ENCODE measurements around the gene MAGI2.

The MAGI2 gene

DNA sequence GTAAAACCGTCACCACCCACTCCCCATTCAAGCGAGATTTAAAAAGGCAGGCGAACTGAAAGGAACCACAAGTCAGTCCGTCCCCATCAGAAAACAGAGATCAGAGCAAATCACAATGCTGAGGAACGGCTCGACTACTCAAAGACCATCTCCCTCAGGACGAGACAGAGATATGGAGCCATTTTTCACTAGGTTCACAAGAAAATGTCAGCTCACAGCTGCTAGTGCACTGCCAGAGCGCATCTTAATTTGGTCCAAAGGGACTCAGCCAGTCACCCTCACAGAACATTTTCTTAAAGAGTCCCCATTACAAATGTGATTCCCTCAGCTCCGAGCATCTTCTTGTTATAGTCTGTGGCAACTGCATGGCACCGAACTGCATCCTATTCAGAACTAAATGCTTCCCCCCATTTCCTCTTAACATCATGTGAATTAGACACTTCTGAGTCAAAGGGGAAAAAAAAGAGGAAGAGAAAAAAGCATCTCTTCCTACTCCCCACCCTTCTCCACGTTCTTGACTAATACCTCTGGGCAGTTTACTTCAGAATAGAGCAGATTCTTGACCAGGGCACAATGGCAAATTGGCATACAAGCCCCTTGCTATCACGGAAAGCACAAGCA is 683.9 kb downstream of the MAGI2 start:
- no peak for DNase-seq

DNA sequence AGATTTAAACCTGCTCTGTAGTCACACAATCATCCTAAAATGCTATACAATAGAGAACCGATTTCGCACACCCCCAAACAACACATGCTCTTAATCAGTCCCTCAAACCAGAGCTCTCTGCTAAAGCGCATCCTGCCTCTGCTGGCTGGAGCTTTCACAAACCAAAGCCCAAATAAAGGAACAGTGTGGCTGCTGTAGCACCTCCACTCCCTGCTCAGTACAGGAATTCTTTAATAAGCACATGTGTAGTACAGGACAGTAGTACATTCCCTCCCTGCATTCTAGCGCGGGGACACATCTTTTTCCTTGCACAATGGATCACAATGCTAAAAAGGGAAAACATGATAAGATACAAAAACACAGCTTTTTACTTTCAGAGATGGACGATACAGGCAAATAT is 684.6 kb downstream of the MAGI2 start:
- DNase-seq = no peak

DNA sequence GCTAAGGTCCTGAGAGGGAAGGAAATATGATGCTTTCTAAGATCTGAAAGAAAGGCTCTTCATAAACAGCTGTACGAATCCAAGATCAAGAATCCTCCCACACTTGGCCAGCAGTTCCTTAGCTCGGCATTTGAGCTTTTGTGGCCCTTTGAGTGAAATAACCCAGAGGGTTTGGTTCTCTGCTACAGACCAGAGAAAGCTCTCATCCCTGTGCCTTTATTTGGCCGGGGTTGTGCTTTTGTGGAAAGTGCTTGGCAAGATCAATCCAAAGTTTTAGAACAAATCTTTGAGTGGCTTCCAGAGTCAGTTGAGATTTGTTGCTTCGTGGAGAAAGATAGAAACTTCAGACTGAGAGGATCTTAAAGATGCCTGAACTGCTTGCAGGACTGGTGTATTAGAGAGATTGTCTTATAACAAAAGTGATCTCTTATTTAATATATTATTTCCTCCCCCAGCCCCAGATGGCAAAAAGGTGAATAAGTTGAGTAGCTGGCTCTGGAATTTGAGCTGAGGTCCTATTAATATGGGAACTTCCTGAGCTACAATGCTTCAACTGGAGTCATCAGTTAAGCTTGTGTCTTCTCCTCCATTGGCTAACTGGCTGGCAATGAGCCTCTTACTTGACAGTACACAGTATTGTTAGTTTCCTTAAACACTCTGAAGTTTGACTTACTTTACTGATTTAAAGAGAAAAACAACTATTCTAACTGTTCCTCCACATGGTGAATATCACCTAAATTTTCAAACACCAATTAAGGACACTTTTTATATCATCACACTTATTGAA is 687.3 kb downstream of the MAGI2 start:
- DNase-seq = no peak

DNA sequence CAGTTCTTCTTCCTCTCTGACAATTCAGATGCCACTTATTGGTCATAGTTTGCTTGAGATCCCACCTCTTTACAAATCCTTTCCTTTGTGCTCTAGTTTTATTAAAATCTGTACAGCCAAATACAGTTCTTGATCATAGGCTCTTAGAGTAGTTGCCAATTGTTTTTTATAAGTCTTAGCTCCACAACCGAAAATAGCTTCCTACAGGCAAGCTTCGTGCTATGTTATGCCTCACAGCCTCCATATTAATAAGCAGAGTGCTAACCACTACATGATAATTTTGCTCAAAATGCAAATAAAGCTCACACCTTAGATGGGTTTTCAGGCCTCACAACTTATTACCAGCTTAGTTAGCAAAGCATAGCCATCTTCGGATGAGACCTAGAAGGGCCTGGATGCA is 688.9 kb downstream of the MAGI2 start:
- no peak for DNase-seq

DNA sequence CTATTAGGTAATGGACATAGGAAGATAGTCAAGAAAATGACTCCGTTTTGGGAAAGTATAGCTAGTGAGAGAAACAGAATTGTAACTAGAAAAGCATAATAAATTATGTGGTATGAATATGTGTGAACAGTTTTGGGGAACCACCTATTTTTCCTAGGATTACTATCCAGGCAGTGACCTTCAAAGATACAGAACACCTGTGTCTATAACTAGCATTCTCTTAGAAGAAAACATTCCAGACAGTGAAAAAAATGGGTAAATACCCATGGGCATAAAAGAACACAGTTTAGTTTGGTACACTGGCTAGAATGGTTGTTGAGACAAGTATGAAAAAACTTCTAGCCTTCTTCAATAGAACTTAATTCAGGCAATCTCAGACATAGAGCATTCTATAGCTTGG is 690.8 kb downstream of the MAGI2 start:
- no peak for DNase-seq

DNA sequence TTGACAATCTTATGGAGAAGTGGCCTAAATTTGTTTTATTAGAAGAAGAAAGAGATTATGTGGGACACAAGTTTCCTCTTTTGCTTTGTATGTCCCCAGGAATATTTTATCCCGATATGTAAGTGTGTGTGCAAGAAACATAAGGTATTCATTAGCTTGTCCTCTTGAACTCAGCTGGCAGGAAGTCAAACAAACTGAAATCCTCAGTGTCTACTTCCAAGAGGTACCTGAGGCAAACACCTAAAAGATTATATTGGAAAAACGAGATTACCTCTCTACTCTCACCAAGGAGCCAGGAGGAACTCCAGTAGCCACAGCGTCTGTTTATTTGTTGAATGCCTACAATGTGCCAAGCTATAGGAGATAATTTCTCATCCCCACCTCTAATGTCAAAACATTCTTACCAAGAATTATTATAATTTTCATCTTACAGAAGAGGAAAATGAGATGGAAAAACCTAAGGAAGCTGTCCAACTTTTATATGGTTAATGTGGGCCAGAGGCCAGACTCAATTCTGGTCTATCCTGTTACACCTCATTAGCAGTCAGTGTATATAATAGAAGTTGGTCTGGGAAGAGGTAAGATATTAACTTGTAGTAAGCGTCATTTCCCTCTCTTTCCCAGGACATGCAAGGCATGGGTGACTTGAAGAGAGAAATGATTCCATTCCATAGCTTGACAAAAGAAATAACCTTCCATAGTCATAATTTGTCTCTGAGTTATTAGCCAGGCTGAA is 692.7 kb downstream of the MAGI2 start:
- DNase-seq = no peak

DNA sequence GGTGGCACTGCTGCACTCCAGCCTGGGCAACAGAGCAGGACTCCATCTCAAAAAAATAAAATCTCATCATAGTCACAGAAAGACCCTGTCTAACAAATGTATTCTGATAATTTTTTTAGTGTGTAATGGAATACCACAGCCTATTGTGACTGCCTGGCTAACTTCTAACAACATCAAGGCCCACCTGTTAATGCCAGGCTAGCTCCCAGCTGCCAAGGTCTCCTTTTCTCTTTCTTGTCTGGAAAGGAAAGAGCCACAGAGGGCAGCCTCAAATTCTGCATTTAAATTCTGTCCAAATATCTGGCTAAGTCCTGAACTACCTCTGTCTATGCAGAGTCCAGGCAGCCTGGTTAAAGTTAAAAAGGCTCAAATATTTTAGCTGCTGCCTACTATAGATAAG is 700.9 kb downstream of the MAGI2 start:
- DNase-seq = no peak

DNA sequence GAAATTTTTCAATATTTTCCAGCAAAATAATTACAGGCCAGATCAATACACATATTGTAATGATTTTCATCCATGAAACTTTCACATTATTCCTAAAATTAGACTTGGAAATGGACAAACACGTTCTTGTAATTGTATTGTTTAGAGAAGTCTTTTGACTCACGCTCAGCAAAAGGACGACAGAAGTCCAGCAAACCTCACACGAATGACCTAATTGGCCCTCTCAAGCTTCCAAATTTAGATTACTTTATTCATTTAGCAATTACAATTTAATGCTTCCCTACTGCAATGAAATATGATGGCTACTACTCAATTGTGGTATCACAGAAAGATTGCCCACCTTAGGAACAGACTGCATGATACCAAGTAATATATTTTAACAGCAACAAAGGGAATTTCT is 702.2 kb downstream of the MAGI2 start:
- no peak for DNase-seq

DNA sequence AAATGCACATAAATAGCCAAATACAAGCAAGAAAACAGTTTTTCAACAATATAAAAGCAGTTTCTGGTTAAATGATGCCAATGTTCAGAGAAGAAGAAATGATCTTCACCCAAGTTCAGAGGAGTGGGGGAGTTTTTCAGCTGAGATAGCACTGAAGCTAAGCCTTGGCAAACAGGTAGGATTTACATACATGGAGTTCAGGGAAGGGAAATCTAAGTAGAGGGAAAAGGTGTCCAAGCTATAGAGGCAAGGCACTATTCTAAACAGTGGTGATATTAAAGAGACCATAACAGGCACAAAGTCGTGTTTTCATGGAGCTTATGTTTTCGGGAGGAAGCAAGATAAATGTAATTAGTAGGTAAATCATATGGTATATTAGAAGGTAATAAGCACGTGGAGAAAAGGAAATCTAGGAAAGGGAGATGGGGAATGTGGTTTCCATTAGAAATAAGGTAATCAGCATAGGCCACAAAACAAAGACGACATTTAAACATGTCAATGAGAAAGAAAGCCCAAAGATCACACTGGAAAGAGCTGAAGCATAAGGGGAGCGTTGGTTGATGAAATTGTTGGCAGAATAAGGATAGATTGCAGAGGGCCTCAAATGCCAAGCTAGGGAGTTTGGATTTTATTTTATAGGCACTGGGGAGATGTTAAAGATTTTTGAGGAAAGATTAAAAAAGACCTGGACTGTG is 704.3 kb downstream of the MAGI2 start:
- no peak for DNase-seq

DNA sequence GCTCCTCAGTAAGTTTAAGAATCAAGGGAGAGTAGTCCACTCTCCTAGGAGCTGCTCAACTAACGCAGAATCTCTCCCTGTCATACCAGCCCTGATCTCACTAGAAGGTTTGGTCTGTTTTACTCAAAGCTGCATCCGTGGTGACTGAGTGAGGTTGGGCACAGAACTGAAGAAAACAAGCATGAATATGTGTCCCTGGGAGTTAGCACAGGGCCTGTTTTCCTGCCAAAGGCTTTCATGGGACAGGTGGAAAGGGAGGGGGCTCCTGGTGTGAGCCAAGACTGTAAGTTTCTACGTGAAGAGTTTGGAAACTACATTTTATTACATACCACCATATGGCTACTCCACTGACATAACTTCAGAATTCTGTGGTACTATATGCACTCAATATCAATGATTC is 705.9 kb downstream of the MAGI2 start:
- DNase-seq = no peak

DNA sequence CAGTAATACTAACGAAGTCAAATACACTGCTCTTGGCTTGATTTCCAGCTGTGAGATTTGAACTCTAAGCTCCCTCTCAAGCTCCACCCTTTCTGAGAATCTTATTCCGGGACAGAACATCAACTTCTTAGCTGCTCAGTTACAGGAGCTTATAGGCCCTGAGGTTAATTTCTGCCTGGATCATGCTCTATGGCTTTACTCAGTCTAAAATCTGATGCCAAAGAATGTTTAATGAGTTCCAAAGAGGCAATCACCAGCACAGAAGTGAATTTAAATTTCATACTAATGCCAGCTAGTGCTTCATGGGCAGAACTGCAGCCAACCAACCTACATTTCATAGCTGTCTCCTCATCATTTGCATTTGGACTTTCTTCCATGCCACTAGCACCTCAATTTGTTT is 707.2 kb downstream of the MAGI2 start:
- no peak for DNase-seq

DNA sequence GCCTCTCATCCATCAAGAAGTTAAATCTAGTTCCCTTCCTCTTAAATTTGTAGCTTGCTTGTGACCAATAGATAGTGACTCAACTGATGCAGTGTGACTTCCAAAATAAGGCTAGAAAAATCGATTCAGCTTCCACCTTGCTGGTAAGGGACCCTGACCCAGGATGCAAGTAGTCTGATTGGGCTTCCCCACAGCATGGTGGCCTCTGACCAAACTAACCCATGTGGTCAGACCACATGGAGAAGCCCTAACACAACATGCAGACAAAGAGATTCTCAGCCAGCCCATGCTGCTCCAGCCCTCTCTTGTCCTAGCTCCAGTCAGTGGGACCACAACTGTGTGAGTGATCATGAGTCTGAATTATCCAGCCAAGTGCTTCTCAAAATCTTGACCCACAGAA is 710.8 kb downstream of the MAGI2 start:
- no peak for DNase-seq

DNA sequence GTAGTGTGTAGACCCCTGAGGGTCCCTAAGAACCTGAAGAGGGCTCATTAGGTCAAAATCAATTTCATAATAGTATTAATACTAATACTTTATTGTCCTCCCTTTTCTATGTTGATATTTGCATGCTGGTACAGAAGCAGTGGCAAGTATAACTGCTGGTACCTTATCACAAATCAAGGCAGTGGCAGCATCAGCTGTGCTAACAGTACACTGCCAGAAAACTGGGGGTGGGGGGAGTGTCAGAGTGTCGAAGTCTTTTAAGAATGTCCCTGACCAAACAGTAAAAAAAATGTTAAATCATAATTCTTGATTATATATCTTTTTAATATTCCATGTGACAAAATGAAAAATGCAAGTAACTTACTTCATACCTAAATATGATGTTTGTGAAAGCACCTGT is 716.9 kb downstream of the MAGI2 start:
- no peak for DNase-seq

DNA sequence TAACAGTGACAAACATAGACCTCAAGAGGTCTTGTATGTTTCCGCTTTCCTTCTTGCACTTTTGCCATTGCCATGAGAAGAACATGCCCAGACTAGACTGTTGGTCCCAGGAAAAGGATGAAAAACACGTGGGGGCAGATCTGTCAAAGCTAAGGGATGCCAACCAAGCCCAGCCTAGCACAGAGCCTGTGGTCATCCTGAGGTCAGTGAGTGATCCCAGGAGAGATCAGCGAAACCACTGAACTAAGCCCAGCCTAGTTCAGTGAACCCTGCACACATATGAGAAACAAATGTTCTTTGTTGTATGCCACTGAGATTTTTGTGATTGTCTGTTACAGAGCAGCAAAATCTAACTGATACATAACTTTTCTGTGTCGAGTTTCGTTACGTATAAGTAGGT is 718.8 kb downstream of the MAGI2 start:
- no peak for DNase-seq

DNA sequence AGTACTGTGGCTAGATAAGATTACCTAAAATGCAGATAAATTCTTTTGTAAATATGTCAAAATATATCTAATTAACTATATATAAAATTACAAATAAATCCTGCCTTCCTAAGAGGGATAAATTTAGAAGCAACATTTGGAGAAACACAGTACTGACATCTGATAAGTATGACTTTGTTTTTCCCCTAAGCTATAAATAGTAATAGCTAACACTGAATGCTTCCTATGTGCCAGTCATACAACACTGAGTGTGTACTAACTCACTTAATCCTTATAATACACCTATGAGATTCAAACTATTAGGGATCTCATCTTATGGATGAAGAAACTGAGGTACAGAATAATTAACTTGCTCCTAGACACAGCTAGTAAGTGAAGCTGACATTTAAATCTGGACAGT is 733.4 kb downstream of the MAGI2 start:
- no peak for DNase-seq

DNA sequence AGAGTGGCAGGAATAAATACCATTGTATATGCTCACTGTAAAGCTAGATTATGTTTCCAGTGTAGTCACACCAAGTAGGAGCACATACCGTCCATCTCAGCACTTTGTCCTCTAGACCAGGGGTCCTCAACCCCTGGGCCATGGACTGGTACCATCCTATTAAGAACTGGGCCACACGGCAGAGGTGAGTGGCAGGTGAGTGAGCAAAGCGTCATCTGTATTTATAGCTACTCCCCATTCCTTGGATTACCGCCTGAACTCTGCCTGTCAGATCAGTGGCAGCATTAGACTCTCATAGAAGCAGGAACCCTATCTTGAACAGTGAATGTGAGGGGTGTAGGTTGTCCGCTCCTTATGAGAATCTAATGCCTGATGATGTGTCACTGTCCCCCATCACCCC is 735.3 kb downstream of the MAGI2 start:
- DNase-seq = no peak

DNA sequence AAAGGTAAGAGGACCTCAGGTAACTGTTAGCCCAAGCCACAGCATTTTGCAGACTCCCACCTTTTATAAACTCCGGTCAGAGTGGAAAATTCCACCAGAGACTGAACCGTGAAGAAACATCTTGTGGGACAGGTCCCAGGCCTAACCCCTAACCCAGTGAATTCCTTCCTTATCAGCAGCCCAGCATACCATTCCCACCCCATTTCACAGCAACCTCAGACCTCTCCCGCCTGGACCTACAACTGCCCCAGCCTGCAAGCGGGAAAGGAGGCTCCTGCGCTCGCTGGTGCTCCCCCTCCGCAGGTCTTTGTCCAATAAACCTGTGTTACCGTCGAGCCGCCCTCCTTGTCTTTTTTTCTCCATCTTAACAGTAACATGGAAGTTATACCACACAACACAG is 736.6 kb downstream of the MAGI2 start:
- DNase-seq = no peak

DNA sequence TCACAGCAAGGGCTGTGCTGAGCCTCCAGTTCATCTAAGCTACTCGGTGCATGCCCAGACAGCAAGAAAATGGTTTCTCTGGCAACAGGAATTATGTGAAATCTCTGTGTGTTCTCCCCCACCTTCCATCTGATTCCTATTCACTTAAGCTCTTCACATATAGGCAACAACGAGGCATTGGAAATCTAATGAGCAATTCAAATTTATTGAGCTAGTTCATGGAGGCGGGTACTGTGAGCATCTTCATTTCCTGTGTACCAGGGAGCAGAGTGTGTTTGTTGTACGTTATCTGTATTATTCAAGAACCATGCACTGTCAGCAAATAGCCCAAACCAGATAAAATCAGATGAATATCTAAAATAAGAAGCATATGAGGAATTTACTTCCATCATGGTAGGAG is 739.1 kb downstream of the MAGI2 start:
- no peak for DNase-seq

DNA sequence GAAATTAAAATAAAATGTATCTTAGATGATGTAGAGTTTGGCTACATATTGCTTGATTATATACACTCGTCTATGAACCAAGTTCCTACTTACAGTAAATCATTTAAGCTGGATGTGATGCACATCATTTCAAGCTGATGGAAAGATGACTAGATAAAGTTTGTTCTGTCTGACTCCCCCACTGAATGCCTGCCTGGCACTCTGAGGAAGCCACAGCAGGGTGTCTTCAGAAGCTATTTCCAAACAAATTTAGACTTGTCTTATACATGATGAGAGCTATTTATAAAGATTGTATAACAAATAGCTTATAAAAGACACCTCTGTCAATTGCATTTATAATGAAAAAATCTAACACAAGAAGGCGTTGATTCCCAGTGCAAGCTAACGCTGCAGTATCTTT is 741.4 kb downstream of the MAGI2 start:
- DNase-seq = no peak

DNA sequence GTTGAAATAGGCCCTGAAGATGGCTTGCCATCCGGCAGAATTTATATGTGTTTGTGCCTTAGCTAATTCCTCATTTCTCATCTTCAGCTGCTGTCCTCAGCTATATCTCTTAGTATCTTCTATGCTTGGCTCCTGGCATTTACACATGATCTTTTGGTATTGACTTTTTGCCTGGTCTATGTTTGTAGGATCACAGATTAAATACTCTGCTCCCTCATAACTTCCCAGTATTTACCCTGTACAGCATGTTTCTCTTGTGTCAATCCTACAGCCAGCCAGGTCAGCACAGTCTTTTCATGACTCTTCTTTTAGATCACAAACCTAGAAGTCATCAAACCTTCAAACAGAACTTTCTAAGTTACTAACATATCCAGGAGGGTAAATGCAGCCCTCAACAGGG is 743.8 kb downstream of the MAGI2 start:
- DNase-seq = no peak

DNA sequence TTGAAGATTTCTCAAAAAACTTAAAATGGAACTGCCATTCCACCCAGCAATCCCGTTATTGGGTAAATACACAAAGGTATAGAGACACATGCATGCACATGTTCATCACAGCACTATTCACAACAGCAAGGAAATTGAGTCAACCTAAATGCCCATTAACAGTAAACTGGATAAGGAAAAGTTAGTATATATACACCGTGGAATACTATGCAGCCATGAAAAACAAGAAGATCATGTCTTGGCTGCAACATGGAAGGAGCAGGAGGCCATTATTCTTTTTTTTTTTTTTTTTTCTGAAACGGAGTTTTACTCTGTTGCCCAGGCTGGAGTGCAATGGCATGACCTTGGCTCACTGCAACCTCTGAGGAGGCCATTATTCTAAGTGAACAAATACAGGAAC is 749.0 kb downstream of the MAGI2 start:
- DNase-seq = no peak

DNA sequence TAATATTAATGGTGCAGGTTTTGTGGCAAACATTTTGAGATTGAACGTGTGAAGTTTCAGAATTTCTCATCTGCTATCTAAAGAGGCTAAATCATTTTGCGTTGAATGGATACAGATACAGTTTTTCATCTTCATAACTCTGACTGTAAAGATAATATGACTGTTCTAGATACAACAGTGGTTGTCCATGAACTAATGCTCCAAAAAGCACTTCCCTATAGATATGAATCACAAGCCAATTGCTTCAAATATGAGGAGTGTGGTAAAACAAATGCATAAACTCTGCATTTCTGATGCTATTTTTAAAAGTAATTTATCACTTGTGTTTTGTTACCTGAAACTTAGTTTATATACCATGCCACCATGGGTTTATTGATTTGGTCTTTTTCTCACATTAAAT is 750.1 kb downstream of the MAGI2 start:
- DNase-seq = no peak

DNA sequence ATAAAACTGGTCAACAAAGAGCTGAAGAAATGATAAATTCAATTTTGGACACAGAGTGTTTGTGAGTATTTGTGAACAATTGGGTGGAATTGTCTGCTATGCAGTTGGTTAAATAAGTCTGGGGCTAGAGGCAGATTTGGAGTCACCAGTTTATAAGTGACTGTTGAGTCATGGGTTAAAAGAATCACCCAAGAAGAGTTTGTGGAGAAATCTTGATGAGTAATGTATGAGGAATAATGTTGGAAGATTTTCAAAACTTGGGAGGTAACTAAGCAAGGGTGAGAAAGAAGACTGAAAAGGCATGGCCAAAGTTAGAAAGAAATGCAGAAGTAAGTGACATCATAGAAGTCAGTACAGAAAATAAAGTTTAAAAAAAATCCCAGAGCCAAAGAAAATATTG is 750.7 kb downstream of the MAGI2 start:
- no peak for DNase-seq

DNA sequence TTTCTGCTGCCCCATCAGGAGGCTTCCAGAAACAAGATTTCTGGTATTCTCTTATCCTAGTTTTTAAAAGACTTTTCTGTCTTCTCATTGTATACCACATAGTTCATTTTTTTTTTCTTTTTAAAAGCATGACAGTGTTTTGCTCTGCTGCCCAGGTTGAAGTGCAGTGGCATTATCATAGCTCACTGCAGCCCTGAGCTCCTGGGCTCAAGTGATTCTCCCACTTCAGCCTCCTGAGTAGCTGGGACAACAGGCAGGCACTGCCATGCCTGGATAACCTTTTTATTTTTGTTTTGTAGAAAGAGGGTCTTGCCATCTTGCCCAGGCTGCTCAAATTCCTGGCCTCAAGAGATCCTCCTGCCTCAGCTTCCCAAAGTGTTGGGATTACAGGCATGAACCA is 757.6 kb downstream of the MAGI2 start:
- DNase-seq = no peak

Measured in activated T-cell treated with anti-CD3 and anti-CD28 coated beads, Interleukin-2, amount 50 U/mL, for 48 hours (primary cell).